ENCODE data around the gene MPRIP. TPM values are rescaled to one million over a fixed set of nuclear protein-coding genes. Genes with fewer than 3 reads are reported as not detected.
"Not testable (repeated sequence)": the region's sequence is repeated elsewhere in the genome, so short reads cannot be mapped to it uniquely, and the experiment has no call there.

The MPRIP gene
- total RNA-seq (2014; rRNA removed; shearing (Covaris generic); ENCODE audit: low replicate concordance), result 86.2 and 92.8 TPM in 2 replicates

- DNase-seq (ENCODE audit: low read depth), result no peak
- in situ Hi-C loops (cut with HindIII; ENCODE audit: low pct_unique_long_range_greater_than_20kb, low sequenced_read_pairs), result no loop called here
Measured at GRCh38 chr17:17042384-17042736, at the start of gene MPRIP. MPRIP (plus strand) TSS chr17:17042457; CDS start chr17:17042849, 392 bp downstream.

- in situ Hi-C loops (cut with HindIII; ENCODE audit: low pct_unique_long_range_greater_than_20kb, low sequenced_read_pairs), result no loop called here
- no peak for DNase-seq (ENCODE audit: low read depth)
Measured at GRCh38 chr17:16994631-16995030, 47.6 kb upstream of the MPRIP start.

- no peak for DNase-seq (ENCODE audit: low read depth)
- in situ Hi-C loops (cut with HindIII; ENCODE audit: low pct_unique_long_range_greater_than_20kb, low sequenced_read_pairs), result no loop called here
Measured at GRCh38 chr17:16995930-16996329, 46.3 kb upstream of the MPRIP start.

GRCh38 chr17:16996726-16997125 lies 45.5 kb upstream of the MPRIP start:
- in situ Hi-C loops (cut with HindIII; ENCODE audit: low pct_unique_long_range_greater_than_20kb, low sequenced_read_pairs); DNase-seq (ENCODE audit: low read depth): not testable (repeated sequence)

- no peak for DNase-seq (ENCODE audit: low read depth)
- in situ Hi-C loops (cut with HindIII; ENCODE audit: low pct_unique_long_range_greater_than_20kb, low sequenced_read_pairs), result no loop called here
Measured at GRCh38 chr17:16997514-16998429, 44.5 kb upstream of the MPRIP start.

GRCh38 chr17:16999931-17000625 lies 42.2 kb upstream of the MPRIP start:
- DNase-seq (ENCODE audit: low read depth), result no peak
- in situ Hi-C loops (cut with HindIII; ENCODE audit: low pct_unique_long_range_greater_than_20kb, low sequenced_read_pairs), result no loop called here

- in situ Hi-C loops (cut with HindIII; ENCODE audit: low pct_unique_long_range_greater_than_20kb, low sequenced_read_pairs), result no loop called here
- no peak for DNase-seq (ENCODE audit: low read depth)
Measured at GRCh38 chr17:17001076-17001777, 41.0 kb upstream of the MPRIP start.

- peak; percentile 55 for DNase-seq (ENCODE audit: low read depth)
- in situ Hi-C loops (cut with HindIII; ENCODE audit: low pct_unique_long_range_greater_than_20kb, low sequenced_read_pairs), result no loop called here
Measured at GRCh38 chr17:17001874-17002520, 40.3 kb upstream of the MPRIP start.

GRCh38 chr17:17002731-17003715 lies 39.2 kb upstream of the MPRIP start:
- DNase-seq (ENCODE audit: low read depth); in situ Hi-C loops (cut with HindIII; ENCODE audit: low pct_unique_long_range_greater_than_20kb, low sequenced_read_pairs): not testable (repeated sequence)

- no peak for DNase-seq (ENCODE audit: low read depth)
- in situ Hi-C loops (cut with HindIII; ENCODE audit: low pct_unique_long_range_greater_than_20kb, low sequenced_read_pairs), result no loop called here
Measured at GRCh38 chr17:17004251-17004996, 37.8 kb upstream of the MPRIP start.

GRCh38 chr17:17004997-17005614 lies 37.2 kb upstream of the MPRIP start:
- DNase-seq (ENCODE audit: low read depth); in situ Hi-C loops (cut with HindIII; ENCODE audit: low pct_unique_long_range_greater_than_20kb, low sequenced_read_pairs): not testable (repeated sequence)

- DNase-seq (ENCODE audit: low read depth); in situ Hi-C loops (cut with HindIII; ENCODE audit: low pct_unique_long_range_greater_than_20kb, low sequenced_read_pairs): not testable (repeated sequence)
Measured at GRCh38 chr17:17007891-17008290, 34.4 kb upstream of the MPRIP start.

- in situ Hi-C loops (cut with HindIII; ENCODE audit: low pct_unique_long_range_greater_than_20kb, low sequenced_read_pairs); DNase-seq (ENCODE audit: low read depth): not testable (repeated sequence)
Measured at GRCh38 chr17:17008621-17009397, 33.4 kb upstream of the MPRIP start.

- in situ Hi-C loops (cut with HindIII; ENCODE audit: low pct_unique_long_range_greater_than_20kb, low sequenced_read_pairs), result not testable (repeated sequence)
- peak; percentile 45 for DNase-seq (ENCODE audit: low read depth)
Measured at GRCh38 chr17:17009972-17010371, 32.3 kb upstream of the MPRIP start.

GRCh38 chr17:17010545-17011034 lies 31.7 kb upstream of the MPRIP start:
- DNase-seq (ENCODE audit: low read depth); in situ Hi-C loops (cut with HindIII; ENCODE audit: low pct_unique_long_range_greater_than_20kb, low sequenced_read_pairs): not testable (repeated sequence)

Data from Caki2 (cell line).